Fibroblast of the aortic adventitia (primary cell): ENCODE measurements around the gene TSHZ2. TPM values are rescaled to one million over a fixed set of nuclear protein-coding genes. Genes with fewer than 3 reads are reported as not detected.

Experiments
- DNase-seq: peaks from one replicate; pipeline ENCODE4 v3.0.0-alpha.2; 2010; ENCODE audit warnings: low read depth
- H3K4me3 ChIP-seq: 2 replicates; pipeline ENCODE4 v1.5.1; 2011; ENCODE audit warnings: low read depth, mild to moderate bottlenecking, control low read depth, low read length, moderate library complexity
- CTCF ChIP-seq: IDR thresholded peaks from 2 replicates; pipeline ENCODE4 v1.5.1; 2011; ENCODE audit warnings: mild to moderate bottlenecking, low read length, control low read depth, inconsistent platforms; ENCODE audit not compliant: insufficient read depth
- total RNA-seq: library from RNA; depleted of rRNA; stranded (reverse); fragments of >200 nt; gene quantifications from 2 replicates; pipeline ENCODE4 v1.2.3, GENCODE V29; 2012; ENCODE audit warnings: low replicate concordance

TSHZ2 gene
- 6.9 and 48.9 TPM in 2 replicates for total RNA-seq

DNA sequence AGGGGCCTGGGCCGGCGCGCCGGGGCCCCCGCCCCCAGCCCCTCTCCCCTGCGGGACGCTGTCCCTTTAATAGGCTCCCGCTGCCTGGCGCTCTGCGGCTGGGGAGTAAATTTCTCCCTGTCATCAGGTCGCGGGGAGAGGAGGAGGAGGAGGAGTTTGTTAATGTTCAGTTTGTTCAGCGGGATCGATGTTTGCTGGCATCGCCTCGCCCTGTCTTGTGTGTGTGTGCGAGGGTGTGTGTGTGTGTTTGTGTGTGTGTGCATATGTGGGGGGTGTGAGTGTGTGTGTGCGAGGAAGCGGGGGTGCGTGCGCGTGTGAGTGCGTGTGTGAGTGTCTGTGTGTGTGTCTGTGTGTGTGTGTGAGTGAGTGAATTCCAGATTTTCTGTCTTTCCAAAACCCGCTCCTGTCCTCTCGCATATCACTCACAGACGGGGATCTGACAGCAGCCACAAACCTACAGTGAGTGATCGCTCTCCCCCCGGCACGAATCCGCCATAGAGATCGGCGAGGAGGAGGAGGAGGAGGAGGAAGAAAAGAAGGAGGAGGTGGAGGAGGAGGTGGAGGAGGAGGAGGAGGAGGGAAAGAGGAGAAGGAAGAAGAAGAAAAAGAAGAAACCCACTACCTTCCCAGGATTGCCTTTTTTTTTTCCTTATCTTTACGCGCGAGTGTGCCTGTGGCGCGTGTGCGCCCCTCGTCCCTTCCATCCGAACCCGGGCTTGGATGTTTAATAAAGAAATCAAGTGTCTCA is at the start of gene TSHZ2:
Gene TSHZ2, plus strand, starts transcription at position 169 of the 748 bp plus-strand sequence. CDS start 936 bp downstream, outside the sequence.
- DNase-seq = peak; percentile 37
- peak within 1 kb of the TSS; percentile 58 for H3K4me3 ChIP-seq

DNA sequence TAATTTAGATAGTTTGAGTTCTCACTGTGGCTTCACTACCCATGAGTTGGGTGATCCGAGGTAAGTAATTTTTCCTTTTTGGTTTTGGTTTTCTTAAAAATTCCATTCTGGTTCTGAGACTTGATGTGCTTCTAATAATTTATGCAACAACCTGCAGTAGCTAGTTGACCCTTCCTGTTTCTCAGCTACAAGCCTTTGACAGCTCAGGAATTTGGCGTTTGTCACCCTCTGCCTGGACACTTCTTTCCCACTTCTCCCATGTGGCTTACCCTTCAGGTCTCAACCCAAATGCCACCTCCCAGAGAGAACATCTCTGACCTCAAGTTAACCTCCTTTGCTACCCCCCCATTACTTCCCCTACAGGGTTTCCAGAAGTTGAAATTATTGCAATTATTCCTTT is 49.7 kb upstream of the TSHZ2 start:
- no peak for DNase-seq
- no peak for TF ChIP-seq CTCF
- H3K4me3 ChIP-seq = no peak overlapping the region

More for the DNA sequence above, at the start of gene TSHZ2:
- TF ChIP-seq CTCF = no peak

GRCh38 chr20:52923123-52923937 is 48.8 kb upstream of the TSHZ2 start:
- peak; percentile 79 for DNase-seq
- TF ChIP-seq CTCF = no peak
- H3K4me3 ChIP-seq = no peak overlapping the region

DNA sequence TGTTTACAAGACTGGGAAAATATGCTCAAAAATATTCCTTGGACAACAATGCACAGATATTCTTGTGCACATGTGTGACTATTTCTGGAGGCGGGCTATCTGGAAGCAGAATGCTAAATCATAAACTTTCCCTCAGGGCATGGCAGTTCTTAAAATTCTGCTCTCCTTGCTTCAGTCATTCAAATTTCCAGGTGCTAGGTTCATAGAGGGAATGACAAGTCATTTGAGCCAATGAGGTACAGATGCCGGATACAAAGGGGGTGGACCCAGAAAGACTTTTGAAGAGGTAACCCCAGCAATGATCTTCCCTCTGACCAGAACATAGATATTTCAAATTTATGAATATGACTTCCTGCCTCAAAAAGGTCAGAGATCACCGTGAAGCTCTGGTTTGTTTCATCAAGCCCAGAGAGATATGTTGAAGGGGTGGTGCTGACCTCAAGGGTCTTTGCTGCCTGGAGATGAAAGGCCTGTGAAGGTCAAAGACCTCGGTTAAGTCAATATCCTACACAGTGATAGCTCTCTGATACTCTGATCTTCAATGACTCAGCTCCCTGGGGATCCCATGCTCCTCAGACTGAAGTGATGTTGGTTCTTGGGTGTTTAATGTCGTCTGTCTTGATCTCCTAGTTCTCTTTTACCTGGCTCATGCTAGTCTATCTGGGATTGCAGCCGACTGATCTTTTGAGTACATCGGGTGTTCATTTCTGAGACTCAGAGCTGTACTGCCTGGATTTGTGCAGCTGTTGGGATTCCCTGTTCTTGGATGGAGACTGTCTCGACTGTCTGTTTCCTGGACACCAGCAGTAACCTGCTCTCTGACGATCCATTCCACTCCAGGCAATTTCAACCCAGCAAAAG is 47.5 kb upstream of the TSHZ2 start:
- no peak overlapping the region for H3K4me3 ChIP-seq
- DNase-seq = no peak
- TF ChIP-seq CTCF = no peak

GRCh38 chr20:52926505-52926904 is 45.7 kb upstream of the TSHZ2 start:
- no peak for DNase-seq
- no peak for TF ChIP-seq CTCF
- no peak overlapping the region for H3K4me3 ChIP-seq

DNA sequence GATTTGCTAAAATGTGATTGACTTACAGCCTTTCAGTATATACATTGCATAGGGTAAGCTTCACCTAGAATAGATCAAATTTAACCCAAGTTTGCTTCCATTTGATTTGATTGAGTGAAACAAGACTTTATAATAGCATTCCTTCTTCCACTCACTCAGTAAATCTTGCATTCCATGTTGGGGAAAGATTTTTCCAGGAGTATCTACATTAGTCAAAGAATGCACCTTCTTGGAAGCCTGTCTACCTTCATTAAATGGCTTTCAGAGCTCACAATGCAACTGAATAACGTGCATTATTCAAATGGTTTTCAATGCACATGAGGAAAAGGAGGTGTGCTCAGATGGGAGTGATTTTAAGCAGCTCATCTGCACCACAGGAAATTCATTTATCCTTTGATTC is 38.3 kb upstream of the TSHZ2 start:
- no peak for TF ChIP-seq CTCF
- no peak overlapping the region for H3K4me3 ChIP-seq
- DNase-seq = no peak
